Body of pancreas (tissue), 4 donors: ENCODE results near the gene ZAR1. TPM values are rescaled to one million over a fixed set of nuclear protein-coding genes. Genes with fewer than 3 reads are reported as not detected.

Experiments used
- ATAC-seq: fragments of 150-250 bp; one replicate; pipeline ENCODE4 v1.9.1; 2016
- DNase-seq, 4 donors: peaks; one replicate each; pipeline ENCODE4 v3.0.0-alpha.2; 2019
- H3K27ac ChIP-seq, 4 donors: fragments of 200-600 bp; sonication (generic); 1 replicate in 3 of 4; 2 replicates in 1 of 4; pipeline versions ENCODE4 v1.5.1 to v1.6.1; 2016 to 2019; ENCODE audit warnings: mild to moderate bottlenecking in 1 of 4, mixed read lengths in 1 of 4, moderate library complexity in 1 of 4
- H3K27me3 ChIP-seq, 2 donors: fragments of 200-600 bp; sonication (generic); one replicate each; pipeline ENCODE4 v1.6.0; 2016; ENCODE audit warnings: mild to moderate bottlenecking in 1 of 2
- H3K36me3 ChIP-seq, 2 donors: fragments of 200-600 bp; sonication (generic); replicated peaks in 1 of 2; 2 replicates each; pipeline ENCODE4 v1.5.1; 2016; ENCODE audit warnings: low read depth in 2 of 2; ENCODE audit not compliant: insufficient read depth in 1 of 2
- H3K4me1 ChIP-seq: fragments of 200-600 bp; sonication (generic); one replicate; pipeline ENCODE4 v1.6.0; 2016
- H3K4me3 ChIP-seq, 2 donors: fragments of 200-600 bp; sonication (generic); 1 replicate in 1 of 2; 2 replicates in 1 of 2; pipeline ENCODE4 v1.5.1; 2016 to 2019
- H3K9me3 ChIP-seq, 3 donors: fragments of 200-600 bp; sonication (generic); 1 replicate in 2 of 3; 2 replicates in 1 of 3; pipeline ENCODE4 v1.5.1; 2016
- CTCF ChIP-seq, 7 experiments: fragments of 450-650 bp in 4 of 7; fragments of 200-600 bp in 3 of 7; sonication (generic) in 3 of 7; IDR thresholded peaks; one replicate each; pipeline ENCODE4 v1.5.1; 2016 to 2019; ENCODE audit warnings: antibody characterized with exemption in 7 of 7
- POLR2A ChIP-seq, 3 donors: fragments of 450-650 bp; IDR thresholded peaks; one replicate each; pipeline ENCODE4 v1.6.1; 2016; ENCODE audit warnings: antibody characterized with exemption in 3 of 3, mild to moderate bottlenecking in 2 of 3
- WGBS, 2 donors: methylation state at CpG; one replicate each; pipeline ENCODE4 v1.1.5; 2017; 5-methylcytosine and 5-hydroxymethylcytosine counted together
- intact Hi-C: fragments of 100-400 bp; cut with DNase I; formaldehyde crosslinking; loops from one replicate; pipeline ENCODE4 v1.15.1; 2023
- total RNA-seq, 2 donors: library from RNA; depleted of rRNA; stranded (reverse); fragments of >200 nt; gene quantifications; one replicate each; pipeline ENCODE4 v1.1.0, GENCODE V29; 2016

ZAR1 gene
- total RNA-seq, 2 donors from 2014 or later, result not detected

GRCh38 chr4:48543796-48544195 lies 53.7 kb downstream of the ZAR1 start:
- Histone ChIP-seq H3K9me3 (no peaks in the 10 kb centered on the region), H3K36me3 (peaks cover 0 to 38% of the 10 kb centered on the region in 2 donors), H3K27ac (no peak overlapping the region), H3K4me1 (no peaks in the 10 kb centered on the region), H3K27me3 (no peaks in the 10 kb centered on the region), H3K4me3 (no peak overlapping the region)
- intact Hi-C loops, result no loop called here
- TF ChIP-seq POLR2A (IDR thresholded peaks at IDR 0.05), result no peak
- TF ChIP-seq CTCF (IDR thresholded peaks at IDR 0.05), result no peak
- DNase-seq (no peak), ATAC-seq (no peak)
- 88 to 90% methylated on average over 3 of the region's 3 CpGs for WGBS, 2 donors

Other genes starting within 250 kb of the ZAR1 start
- 1 to 10 TPM; 2.1 to 3.3 TPM for gene TEC, start 220.4 kb upstream of the ZAR1 start, total RNA-seq
- gene SLAIN2, start 148.7 kb upstream of the ZAR1 start, total RNA-seq, result 10 to 100 TPM; 13.2 to 17.1 TPM
- under 1 TPM in 1 of 2 donors, not detected in 1; 0.66 TPM for gene SLC10A4, start 6.9 kb upstream of the ZAR1 start, total RNA-seq